Measurements from ENCODE around the gene SDK1. TPM values are rescaled to one million over a fixed set of nuclear protein-coding genes. Genes with fewer than 3 reads are reported as not detected.

Gene SDK1
- total RNA-seq, 2 donors from 2014 or later, result 19.8 to 32.4 TPM

- ATAC-seq (no peak), DNase-seq (no peak)
- TF ChIP-seq POLR2A (IDR thresholded peaks at IDR 0.05) (no peak), CTCF (IDR thresholded peaks at IDR 0.05) (no peak)
- WGBS, 2 donors, result 87 to 95% methylated on average over 16 to 21 of the region's 25 CpGs
- H3K36me3 ChIP-seq (replicated peaks in 1 of 2; ENCODE audit: insufficient read depth in 1 of 2, low read depth in 2 of 2), result peaks cover 0 to 3% of the 10 kb centered on the region in 2 donors
- no peak overlapping the region for H3K4me3 ChIP-seq
- H3K27ac ChIP-seq, result no peak overlapping the region
- intact Hi-C loops (cut with DNase I), result no loop called here
- H3K27me3 ChIP-seq, result no peaks in the 10 kb centered on the region
- H3K9me3 ChIP-seq, result no peaks in the 10 kb centered on the region
- no peaks in the 10 kb centered on the region for H3K4me1 ChIP-seq
Measured at GRCh38 chr7:4237296-4238235, 936.5 kb downstream of the SDK1 start.

- Histone ChIP-seq H3K36me3 (replicated peaks in 1 of 2; ENCODE audit: insufficient read depth in 1 of 2, low read depth in 2 of 2) (peaks cover 0 to 3% of the 10 kb centered on the region in 2 donors), H3K27me3 (no peaks in the 10 kb centered on the region), H3K4me3 (no peak overlapping the region), H3K9me3 (no peaks in the 10 kb centered on the region), H3K27ac (no peak overlapping the region), H3K4me1 (no peaks in the 10 kb centered on the region)
- ATAC-seq (no peak), DNase-seq (no peak)
- TF ChIP-seq POLR2A (IDR thresholded peaks at IDR 0.05) (no peak), CTCF (IDR thresholded peaks at IDR 0.05) (no peak)
- intact Hi-C loops (cut with DNase I), result no loop called here
- 80 to 84% methylated on average over 4 to 5 of the region's 5 CpGs for WGBS, 2 donors
Measured at GRCh38 chr7:4238861-4239260, 937.8 kb downstream of the SDK1 start.

GRCh38 chr7:4240042-4240441, 939.0 kb downstream of the SDK1 start:
- intact Hi-C loops (cut with DNase I), result no loop called here
- WGBS, 2 donors, result 87 to 91% methylated on average over 10 of the region's 10 CpGs
- no peak for ATAC-seq
- TF ChIP-seq POLR2A (IDR thresholded peaks at IDR 0.05) (no peak), CTCF (IDR thresholded peaks at IDR 0.05) (no peak)
- Histone ChIP-seq H3K4me3 (no peak overlapping the region), H3K9me3 (no peaks in the 10 kb centered on the region), H3K36me3 (replicated peaks in 1 of 2; ENCODE audit: insufficient read depth in 1 of 2, low read depth in 2 of 2) (peaks cover 0 to 3% of the 10 kb centered on the region in 2 donors), H3K4me1 (no peaks in the 10 kb centered on the region), H3K27me3 (no peaks in the 10 kb centered on the region), H3K27ac (no peak overlapping the region)
- no peak for DNase-seq

GRCh38 chr7:4240520-4241303, 939.7 kb downstream of the SDK1 start:
- ATAC-seq (no peak), DNase-seq (no peak)
- intact Hi-C loops (cut with DNase I), result no loop called here
- whole genome bisulfite sequencing, 2 donors, result 74 to 87% methylated on average over 19 of the region's 19 CpGs
- no peaks in the 10 kb centered on the region for H3K9me3 ChIP-seq
- no peak for TF ChIP-seq CTCF (IDR thresholded peaks at IDR 0.05)
- TF ChIP-seq POLR2A (IDR thresholded peaks at IDR 0.05), result no peak
- no peak overlapping the region for H3K4me3 ChIP-seq
- H3K27me3 ChIP-seq, result no peaks in the 10 kb centered on the region
- H3K36me3 ChIP-seq (replicated peaks in 1 of 2; ENCODE audit: insufficient read depth in 1 of 2, low read depth in 2 of 2), result peaks cover 0 to 3% of the 10 kb centered on the region in 2 donors
- H3K27ac ChIP-seq, result no peak overlapping the region
- no peaks in the 10 kb centered on the region for H3K4me1 ChIP-seq

Data from body of pancreas (tissue), 4 donors.